ENCODE results near the gene MOK. TPM values are rescaled to one million over a fixed set of nuclear protein-coding genes. Genes with fewer than 3 reads are reported as not detected.
A peak's percentile ranks its signal among the peaks of the same experiment; 100 is the strongest.

Gene MOK
- total RNA-seq, 1 experiment from 2014 or later, result 107 TPM

GRCh38 chr14:102326583-102326982, 21.6 kb upstream of the MOK start:
- H3K9me3 Mint-ChIP-seq (ENCODE audit: low read depth, unreplicated experiment), result no peaks in the 10 kb centered on the region
- intact Hi-C loops (cut with micrococcal nuclease; ENCODE audit: unreplicated experiment), result no loop called here
- CTCF ChIA-PET, result no interaction called here
- no peak overlapping the region for H3K27ac Mint-ChIP-seq (ENCODE audit: unreplicated experiment)
- TF ChIP-seq, protein P1, sequence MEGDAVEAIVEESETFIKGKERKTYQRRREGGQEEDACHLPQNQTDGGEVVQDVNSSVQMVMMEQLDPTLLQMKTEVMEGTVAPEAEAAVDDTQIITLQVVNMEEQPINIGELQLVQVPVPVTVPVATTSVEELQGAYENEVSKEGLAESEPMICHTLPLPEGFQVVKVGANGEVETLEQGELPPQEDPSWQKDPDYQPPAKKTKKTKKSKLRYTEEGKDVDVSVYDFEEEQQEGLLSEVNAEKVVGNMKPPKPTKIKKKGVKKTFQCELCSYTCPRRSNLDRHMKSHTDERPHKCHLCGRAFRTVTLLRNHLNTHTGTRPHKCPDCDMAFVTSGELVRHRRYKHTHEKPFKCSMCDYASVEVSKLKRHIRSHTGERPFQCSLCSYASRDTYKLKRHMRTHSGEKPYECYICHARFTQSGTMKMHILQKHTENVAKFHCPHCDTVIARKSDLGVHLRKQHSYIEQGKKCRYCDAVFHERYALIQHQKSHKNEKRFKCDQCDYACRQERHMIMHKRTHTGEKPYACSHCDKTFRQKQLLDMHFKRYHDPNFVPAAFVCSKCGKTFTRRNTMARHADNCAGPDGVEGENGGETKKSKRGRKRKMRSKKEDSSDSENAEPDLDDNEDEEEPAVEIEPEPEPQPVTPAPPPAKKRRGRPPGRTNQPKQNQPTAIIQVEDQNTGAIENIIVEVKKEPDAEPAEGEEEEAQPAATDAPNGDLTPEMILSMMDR (IDR thresholded peaks at IDR 0.05; ENCODE audit: unreplicated experiment), result no peak
- H3K4me1 Mint-ChIP-seq (ENCODE audit: low read depth, unreplicated experiment), result no peaks in the 10 kb centered on the region
- no peak for DNase-seq
- no peaks in the 10 kb centered on the region for H3K27me3 Mint-ChIP-seq (ENCODE audit: unreplicated experiment)
- no TSS peak for BruUV-seq (replicated peaks)
- H3K4me3 Mint-ChIP-seq (ENCODE audit: low read depth, unreplicated experiment), result no peak overlapping the region
- H3K36me3 Mint-ChIP-seq (ENCODE audit: insufficient read depth, unreplicated experiment), result peaks cover 6% of the 10 kb centered on the region

- CTCF ChIA-PET, result no interaction called here
- Mint-ChIP-seq H3K27me3 (ENCODE audit: unreplicated experiment) (no peaks in the 10 kb centered on the region), H3K27ac (ENCODE audit: unreplicated experiment) (no peak overlapping the region), H3K9me3 (ENCODE audit: low read depth, unreplicated experiment) (no peaks in the 10 kb centered on the region), H3K4me3 (ENCODE audit: low read depth, unreplicated experiment) (no peak overlapping the region), H3K4me1 (ENCODE audit: low read depth, unreplicated experiment) (no peaks in the 10 kb centered on the region), H3K36me3 (ENCODE audit: insufficient read depth, unreplicated experiment) (peaks cover 5% of the 10 kb centered on the region)
- no peak for DNase-seq
- no TSS peak for BruUV-seq (replicated peaks)
- intact Hi-C loops (cut with micrococcal nuclease; ENCODE audit: unreplicated experiment), result no loop called here
- TF ChIP-seq, protein P1 (IDR thresholded peaks at IDR 0.05; ENCODE audit: unreplicated experiment), result no peak
Observed at GRCh38 chr14:102325791-102326345, 20.9 kb upstream of the MOK start.

GRCh38 chr14:102323102-102323501, 18.1 kb upstream of the MOK start:
- intact Hi-C loops (cut with micrococcal nuclease; ENCODE audit: unreplicated experiment), result no loop called here
- no peak overlapping the region for H3K27ac Mint-ChIP-seq (ENCODE audit: unreplicated experiment)
- no peak overlapping the region for H3K4me3 Mint-ChIP-seq (ENCODE audit: low read depth, unreplicated experiment)
- H3K4me1 Mint-ChIP-seq (ENCODE audit: low read depth, unreplicated experiment), result peaks cover 11% of the 10 kb centered on the region
- CTCF ChIA-PET, result interaction anchor here (0.6 kb wide), 1 partner anchor 57 kb away, joined by 3 read pairs; no protein-coding TSS in a partner anchor
- H3K27me3 Mint-ChIP-seq (ENCODE audit: unreplicated experiment), result no peaks in the 10 kb centered on the region
- BruUV-seq (replicated peaks), result no TSS peak
- H3K36me3 Mint-ChIP-seq (ENCODE audit: insufficient read depth, unreplicated experiment), result peaks cover 24% of the 10 kb centered on the region
- TF ChIP-seq, protein P1 (IDR thresholded peaks at IDR 0.05; ENCODE audit: unreplicated experiment), result peak; percentile 47
- peak; percentile 74 for DNase-seq
- H3K9me3 Mint-ChIP-seq (ENCODE audit: low read depth, unreplicated experiment), result no peaks in the 10 kb centered on the region

DNA sequence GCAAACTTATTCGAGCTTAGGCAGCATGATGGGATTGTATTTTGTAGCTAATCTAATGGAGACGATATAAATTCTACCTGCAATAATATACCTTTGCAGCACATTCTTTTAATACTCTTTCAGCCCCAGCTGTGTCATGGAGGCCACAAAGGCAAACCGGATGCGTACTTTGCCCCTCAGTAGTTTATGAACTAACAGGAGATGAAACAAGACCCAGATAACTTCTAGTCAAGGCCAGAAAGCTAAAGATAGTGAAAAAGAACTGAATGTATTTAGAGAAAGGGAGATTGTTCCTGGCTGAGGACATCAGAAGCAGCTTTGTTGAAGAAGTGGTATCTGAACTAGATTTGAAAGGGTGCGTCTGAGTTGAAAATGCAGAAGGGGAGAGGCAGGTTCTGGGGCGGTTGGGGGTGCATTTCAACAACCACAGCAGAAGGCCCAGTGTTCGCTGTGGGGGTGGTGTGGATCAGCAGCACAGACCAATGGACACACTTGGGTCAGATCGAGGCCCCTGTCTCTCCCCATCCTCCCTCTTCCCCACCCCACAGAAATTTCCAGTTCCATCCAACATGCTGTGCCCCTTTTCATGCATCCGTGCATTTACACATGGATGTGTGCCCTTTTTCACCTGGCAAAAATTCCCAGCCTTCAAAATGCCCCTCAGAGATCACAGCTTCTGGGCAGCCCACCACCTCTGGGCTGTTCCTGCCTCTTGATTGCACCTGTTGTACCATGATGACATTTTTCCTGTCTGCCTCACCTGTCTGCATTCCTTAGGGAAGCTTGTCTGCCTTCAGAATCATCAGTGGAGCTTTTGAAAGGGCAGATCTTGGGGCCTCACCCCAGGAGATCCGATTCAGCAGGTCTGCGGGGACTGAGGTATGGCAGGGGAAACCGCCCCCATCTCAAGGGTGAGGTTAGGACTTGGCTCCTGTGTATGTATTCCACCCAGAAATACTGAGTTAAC, 16.8 kb upstream of the MOK start:
- CTCF ChIA-PET, result interaction anchor here (0.6 kb wide), 1 partner anchor 779 kb away, joined by 5 read pairs; no protein-coding TSS in a partner anchor
- Mint-ChIP-seq H3K27me3 (ENCODE audit: unreplicated experiment) (no peaks in the 10 kb centered on the region), H3K4me3 (ENCODE audit: low read depth, unreplicated experiment) (no peak overlapping the region), H3K4me1 (ENCODE audit: low read depth, unreplicated experiment) (peaks cover 25% of the 10 kb centered on the region), H3K27ac (ENCODE audit: unreplicated experiment) (no peak overlapping the region), H3K36me3 (ENCODE audit: insufficient read depth, unreplicated experiment) (peaks cover 37% of the 10 kb centered on the region), H3K9me3 (ENCODE audit: low read depth, unreplicated experiment) (no peaks in the 10 kb centered on the region)
- TF ChIP-seq, protein P1 (IDR thresholded peaks at IDR 0.05; ENCODE audit: unreplicated experiment), result no peak
- DNase-seq, result no peak
- BruUV-seq (replicated peaks), result no TSS peak
- intact Hi-C loops (cut with micrococcal nuclease; ENCODE audit: unreplicated experiment), result no loop called here
